GM23248 (cell line): ENCODE results near the gene WFDC5.

Experiments used
- EZH2 ChIP-seq: fragments of 200-600 bp; sonication (generic); IDR thresholded peaks from 2 replicates; pipeline ENCODE4 v1.6.1; 2018; ENCODE audit warnings: antibody characterized with exemption, mild to moderate bottlenecking; ENCODE audit not compliant: insufficient read depth, poor library complexity, severe bottlenecking
- EZH2phosphoT487 ChIP-seq: fragments of 200-600 bp; sonication (generic); IDR thresholded peaks from 2 replicates; pipeline ENCODE4 v1.6.1; 2018; ENCODE audit warnings: antibody characterized with exemption, moderate library complexity, mild to moderate bottlenecking, low read depth; ENCODE audit not compliant: insufficient read depth

GRCh38 chr20:45077559-45077958 is 37.4 kb downstream of the WFDC5 start:
- no peak for TF ChIP-seq EZH2
- TF ChIP-seq EZH2phosphoT487, result no peak
